Ishikawa (cell line): ENCODE measurements around the gene EVI5.

Experiments used
- CEBPB ChIP-seq: IDR thresholded peaks from 2 replicates; pipeline ENCODE4 v1.6.1; 2012
- EP300 ChIP-seq: IDR thresholded peaks from 2 replicates; pipeline ENCODE4 v1.6.1; 2012; ENCODE audit warnings: borderline replicate concordance
- FOXM1 ChIP-seq: IDR thresholded peaks from 2 replicates; pipeline ENCODE4 v1.6.1; 2012; ENCODE audit warnings: low read depth, borderline replicate concordance
- RAD21 ChIP-seq: IDR thresholded peaks from 2 replicates; pipeline ENCODE4 v1.6.1; 2012; ENCODE audit warnings: low read depth
- TCF12 ChIP-seq: IDR thresholded peaks from 2 replicates; pipeline ENCODE4 v1.6.1; 2012; ENCODE audit warnings: low read depth

DNA sequence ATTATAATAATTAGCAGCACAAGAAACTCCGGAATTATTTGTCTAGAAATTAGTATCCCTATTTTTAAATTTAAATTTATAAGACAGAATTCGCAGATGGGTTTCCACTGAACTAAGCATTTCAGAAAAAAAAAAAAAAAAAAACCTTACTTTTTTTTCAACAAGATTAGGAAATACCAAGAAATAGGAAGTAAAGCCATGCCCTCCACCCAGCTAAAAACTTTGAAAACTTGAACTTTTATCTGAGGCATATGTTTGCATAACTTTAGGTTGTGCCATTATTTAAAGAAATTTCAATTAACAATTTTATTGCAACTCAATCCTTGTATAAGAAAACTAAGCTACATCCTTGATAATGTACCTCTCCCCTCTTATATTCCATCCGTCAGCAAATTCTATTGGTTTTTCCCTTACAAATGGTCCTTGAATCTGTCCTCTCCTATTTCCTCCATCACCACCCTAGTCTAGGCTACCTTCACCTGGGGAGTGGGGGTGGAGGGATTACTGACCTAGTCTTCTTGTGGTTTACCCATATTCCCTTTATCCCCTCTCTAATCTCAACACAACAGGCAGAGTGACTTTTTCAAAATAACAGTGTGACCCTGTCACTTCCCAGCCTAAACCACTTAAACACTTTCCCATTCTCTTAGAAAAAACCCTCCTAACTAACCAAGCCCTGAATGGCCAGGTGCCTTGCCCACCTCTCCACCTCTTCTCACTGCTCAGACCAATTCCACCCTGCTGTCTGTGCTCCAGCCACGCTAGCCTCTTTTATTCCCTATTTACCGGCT lies 1.4 kb upstream of the EVI5 start:
- TF ChIP-seq FOXM1 (no peak), EP300 (no peak), TCF12 (no peak), RAD21 (no peak), CEBPB (no peak)
